H9 (cell line): Measurements from ENCODE around the gene FAM8A1. TPM values are rescaled to one million over a fixed set of nuclear protein-coding genes. Genes with fewer than 3 reads are reported as not detected.

Experiments used
- DNase-seq: peaks from one replicate; pipeline ENCODE4 v3.0.0-alpha.2; 2017
- H2AFZ ChIP-seq: one replicate; pipeline ENCODE4 v1.6.1; 2013; ENCODE audit warnings: mild to moderate bottlenecking, low read length, control low read depth, moderate library complexity
- H2AK5ac ChIP-seq: 2 replicates; pipeline ENCODE4 v1.6.1; 2013; ENCODE audit warnings: low read length, control low read depth, mixed read lengths; ENCODE audit not compliant: insufficient read length
- H2BK120ac ChIP-seq: one replicate; pipeline ENCODE4 v1.6.1; 2013; ENCODE audit warnings: low read depth, mild to moderate bottlenecking, low read length, control low read depth, inconsistent platforms; ENCODE audit not compliant: poor library complexity, severe bottlenecking
- H2BK12ac ChIP-seq: 2 replicates; pipeline ENCODE4 v1.6.1; 2013; ENCODE audit warnings: low read length, control low read depth, mixed read lengths, low read depth; ENCODE audit not compliant: insufficient read length
- H2BK15ac ChIP-seq: 2 replicates; pipeline ENCODE4 v1.6.1; 2013; ENCODE audit warnings: low read depth, low read length, control low read depth
- H2BK20ac ChIP-seq: one replicate; pipeline ENCODE4 v1.6.1; 2013; ENCODE audit warnings: low read depth, mild to moderate bottlenecking, low read length, control low read depth, inconsistent platforms; ENCODE audit not compliant: poor library complexity, severe bottlenecking
- H2BK5ac ChIP-seq: 2 replicates; pipeline ENCODE4 v1.6.1; 2013; ENCODE audit warnings: low read length, control low read depth, mixed read lengths; ENCODE audit not compliant: insufficient read length
- H3K14ac ChIP-seq: 2 replicates; pipeline ENCODE4 v1.6.1; 2013; ENCODE audit warnings: low read length, control low read depth; ENCODE audit not compliant: insufficient read depth
- H3K18ac ChIP-seq: 2 replicates; pipeline ENCODE4 v1.6.1; 2013; ENCODE audit warnings: low read depth, mild to moderate bottlenecking, mixed read lengths, low read length, control low read depth; ENCODE audit not compliant: insufficient read length
- H3K23ac ChIP-seq: 2 replicates; pipeline ENCODE4 v1.6.1; 2013; ENCODE audit warnings: low read length, control low read depth, mixed read lengths, low read depth; ENCODE audit not compliant: insufficient read length
- H3K23me2 ChIP-seq: 2 replicates; pipeline ENCODE4 v1.6.1; 2013; ENCODE audit warnings: low read depth, mild to moderate bottlenecking, mixed read lengths, low read length, control low read depth; ENCODE audit not compliant: insufficient read length, poor library complexity, severe bottlenecking
- H3K27ac ChIP-seq: 2 replicates; pipeline ENCODE4 v1.5.1; 2013; ENCODE audit warnings: low read length, control low read depth, mixed read lengths, low read depth; ENCODE audit not compliant: insufficient read length
- H3K27me3 ChIP-seq: 2 replicates; pipeline ENCODE4 v1.6.1; 2013; ENCODE audit warnings: low read length, control low read depth, inconsistent platforms; ENCODE audit not compliant: insufficient read depth
- H3K4ac ChIP-seq: 2 replicates; pipeline ENCODE4 v1.6.1; 2013; ENCODE audit warnings: low read depth, mild to moderate bottlenecking, control low read depth, inconsistent platforms, low read length, moderate library complexity
- H3K4me1 ChIP-seq: 2 replicates; pipeline ENCODE4 v1.6.1; 2013; ENCODE audit warnings: low read length, control low read depth, inconsistent platforms; ENCODE audit not compliant: insufficient read depth
- H3K4me2 ChIP-seq: 2 replicates; pipeline ENCODE4 v1.6.1; 2013; ENCODE audit warnings: low read length, control low read depth, mixed read lengths; ENCODE audit not compliant: insufficient read length, insufficient read depth
- H3K56ac ChIP-seq: 2 replicates; pipeline ENCODE4 v1.6.1; 2013; ENCODE audit warnings: low read depth, mild to moderate bottlenecking, mixed read lengths, low read length, control low read depth; ENCODE audit not compliant: insufficient read length
- H3K79me1 ChIP-seq: 2 replicates; pipeline ENCODE4 v1.6.1; 2013; ENCODE audit warnings: low read depth, mild to moderate bottlenecking, moderate library complexity, low read length, control low read depth, inconsistent platforms; ENCODE audit not compliant: insufficient read depth, poor library complexity, severe bottlenecking
- H3K79me2 ChIP-seq: 2 replicates; pipeline ENCODE4 v1.6.1; 2013; ENCODE audit warnings: low read length, control low read depth, inconsistent platforms; ENCODE audit not compliant: insufficient read depth
- H3K9ac ChIP-seq: 2 replicates; pipeline ENCODE4 v1.6.1; 2013; ENCODE audit warnings: low read length, control low read depth, mixed read lengths; ENCODE audit not compliant: insufficient read length; ENCODE audit errors: extremely low read depth
- H3K9me3 ChIP-seq: one replicate; pipeline ENCODE4 v1.6.1; 2013; ENCODE audit warnings: low read depth, low read length, inconsistent platforms; ENCODE audit not compliant: control insufficient read depth
- H3T11ph ChIP-seq: one replicate; pipeline ENCODE4 v1.6.1; 2013; ENCODE audit warnings: mild to moderate bottlenecking, low read length, control low read depth, inconsistent platforms
- H4K20me1 ChIP-seq: one replicate; pipeline ENCODE4 v1.6.1; 2013; ENCODE audit not compliant: control insufficient read depth, insufficient read length, insufficient read depth
- H4K5ac ChIP-seq: 2 replicates; pipeline ENCODE4 v1.6.1; 2013; ENCODE audit warnings: low read depth, mild to moderate bottlenecking, mixed read lengths, low read length, control low read depth; ENCODE audit not compliant: insufficient read length
- H4K8ac ChIP-seq: replicated peaks from 2 replicates; pipeline ENCODE4 v1.6.1; 2013; ENCODE audit warnings: low read length, control low read depth, mixed read lengths, low read depth; ENCODE audit not compliant: insufficient read length
- H4K91ac ChIP-seq: 2 replicates; pipeline ENCODE4 v1.6.1; 2013; ENCODE audit warnings: low read depth, mild to moderate bottlenecking, moderate library complexity, mixed read lengths, low read length, control low read depth; ENCODE audit not compliant: insufficient read length
- H3K27ac Mint-ChIP-seq, 3 experiments: 2 replicates in 2 of 3; 3 replicates in 1 of 3; pipeline ENCODE4 v1.8.0; 2020 to 2021; ENCODE audit warnings: mixed read lengths in 3 of 3, mild to moderate bottlenecking in 1 of 3, moderate library complexity in 1 of 3
- H3K27me3 Mint-ChIP-seq: 2 replicates; pipeline ENCODE4 v1.8.0; 2021; ENCODE audit warnings: low read depth, mild to moderate bottlenecking, moderate library complexity, mixed read lengths
- H3K36me3 Mint-ChIP-seq, 3 experiments: 2 replicates in 2 of 3; 3 replicates in 1 of 3; pipeline ENCODE4 v1.8.0; 2020 to 2021; ENCODE audit warnings: low read depth in 3 of 3, mixed read lengths in 3 of 3; ENCODE audit not compliant: insufficient read depth in 1 of 3
- H3K4me1 Mint-ChIP-seq, 2 experiments: 2 replicates each; pipeline ENCODE4 v1.8.0; 2020; ENCODE audit warnings: mixed read lengths in 2 of 2
- H3K4me3 Mint-ChIP-seq, 2 experiments: 2 replicates in 1 of 2; 3 replicates in 1 of 2; pipeline ENCODE4 v1.8.0; 2020 to 2021; ENCODE audit warnings: mild to moderate bottlenecking in 2 of 2, mixed read lengths in 2 of 2, moderate library complexity in 1 of 2
- H3K9me3 Mint-ChIP-seq, 2 experiments: 2 replicates in 1 of 2; 3 replicates in 1 of 2; pipeline ENCODE4 v1.8.0; 2020; ENCODE audit warnings: mild to moderate bottlenecking in 2 of 2, mixed read lengths in 2 of 2, moderate library complexity in 1 of 2
- WGBS: extraction: QIAGEN DNeasy Blood & Tissue Kit; methylation state at CpG from one replicate; pipeline ENCODE4 v1.1.7; 2013; ENCODE audit warnings: missing lambda C conversion rate, low lambda C conversion rate, mixed read lengths; ENCODE audit not compliant: insufficient read length; ENCODE audit errors: extremely low coverage; 5-methylcytosine and 5-hydroxymethylcytosine counted together
- total RNA-seq: library from RNA; stranded (reverse); gene quantifications from 2 replicates; pipeline ENCODE4 v1.2.1, GENCODE V29; 2021
- TF ChIP-seq, protein P1 (sequence below): fragments of 200-600 bp; sonication (generic); conservative IDR thresholded peaks from 3 replicates; pipeline ENCODE4 v1.8.0; 2021; ENCODE audit warnings: antibody characterized with exemption, mild to moderate bottlenecking

The FAM8A1 gene
- total RNA-seq, 1 experiment from 2014 or later, result 11.0 TPM

DNA sequence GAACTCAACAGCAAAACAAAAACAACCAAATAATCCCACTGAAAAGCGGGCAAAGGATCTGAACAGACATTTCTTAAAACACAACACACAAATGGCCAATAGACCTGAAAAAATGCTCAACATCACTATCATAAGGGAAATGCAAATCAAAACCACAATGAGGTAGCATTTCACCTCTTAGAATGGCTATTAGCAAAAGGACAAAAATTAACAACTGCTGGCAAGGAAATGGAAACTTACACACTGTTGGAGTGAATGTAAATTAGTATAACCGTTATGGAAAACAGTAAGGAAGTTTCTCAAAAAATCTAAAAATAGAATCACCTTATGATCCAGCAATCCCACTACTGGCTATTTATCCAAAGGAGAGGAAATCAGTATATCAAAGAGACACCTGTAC lies 20.9 kb downstream of the FAM8A1 start:
- peaks cover 38 to 82% (median 69%) of the 10 kb centered on the region in 3 experiments for H3K36me3 Mint-ChIP-seq
- H2BK20ac ChIP-seq, result no peak overlapping the region
- no peak overlapping the region for H3K4me3 Mint-ChIP-seq
- no peaks in the 10 kb centered on the region for H3K9me3 Mint-ChIP-seq
- H3K79me1 ChIP-seq, result no peaks in the 10 kb centered on the region
- H3K27ac Mint-ChIP-seq, result no peak overlapping the region; a peak in 1 of 7 replicates
- H3K27ac ChIP-seq, result no peak overlapping the region
- no peak overlapping the region for H3K23ac ChIP-seq
- WGBS, result no CpG with 5 or more reads among the region's 2 CpGs
- no peak overlapping the region for H2BK12ac ChIP-seq
- H4K91ac ChIP-seq, result no peak overlapping the region
- no peaks in the 10 kb centered on the region for H3K23me2 ChIP-seq
- H3K79me2 ChIP-seq, result no peaks in the 10 kb centered on the region; the same call in 1 of the 2 replicates
- TF ChIP-seq, protein P1, sequence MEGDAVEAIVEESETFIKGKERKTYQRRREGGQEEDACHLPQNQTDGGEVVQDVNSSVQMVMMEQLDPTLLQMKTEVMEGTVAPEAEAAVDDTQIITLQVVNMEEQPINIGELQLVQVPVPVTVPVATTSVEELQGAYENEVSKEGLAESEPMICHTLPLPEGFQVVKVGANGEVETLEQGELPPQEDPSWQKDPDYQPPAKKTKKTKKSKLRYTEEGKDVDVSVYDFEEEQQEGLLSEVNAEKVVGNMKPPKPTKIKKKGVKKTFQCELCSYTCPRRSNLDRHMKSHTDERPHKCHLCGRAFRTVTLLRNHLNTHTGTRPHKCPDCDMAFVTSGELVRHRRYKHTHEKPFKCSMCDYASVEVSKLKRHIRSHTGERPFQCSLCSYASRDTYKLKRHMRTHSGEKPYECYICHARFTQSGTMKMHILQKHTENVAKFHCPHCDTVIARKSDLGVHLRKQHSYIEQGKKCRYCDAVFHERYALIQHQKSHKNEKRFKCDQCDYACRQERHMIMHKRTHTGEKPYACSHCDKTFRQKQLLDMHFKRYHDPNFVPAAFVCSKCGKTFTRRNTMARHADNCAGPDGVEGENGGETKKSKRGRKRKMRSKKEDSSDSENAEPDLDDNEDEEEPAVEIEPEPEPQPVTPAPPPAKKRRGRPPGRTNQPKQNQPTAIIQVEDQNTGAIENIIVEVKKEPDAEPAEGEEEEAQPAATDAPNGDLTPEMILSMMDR, result no peak
- no peak overlapping the region for H3K14ac ChIP-seq
- no peak overlapping the region for H3K18ac ChIP-seq
- H3K9me3 ChIP-seq, result no peaks in the 10 kb centered on the region
- no peak overlapping the region for H4K5ac ChIP-seq
- no peak overlapping the region for H3K56ac ChIP-seq
- no peaks in the 10 kb centered on the region for H3K27me3 ChIP-seq
- no peak for DNase-seq
- H3K4me1 Mint-ChIP-seq, result no peaks in the 10 kb centered on the region
- no peak overlapping the region for H2BK5ac ChIP-seq
- H4K8ac ChIP-seq, result no peak overlapping the region
- H3K4me1 ChIP-seq, result no peaks in the 10 kb centered on the region
- no peak overlapping the region for H3T11ph ChIP-seq
- H3K4ac ChIP-seq, result no peak overlapping the region
- no peak overlapping the region for H2AFZ ChIP-seq
- H3K4me2 ChIP-seq, result no peak overlapping the region
- H4K20me1 ChIP-seq, result no peaks in the 10 kb centered on the region
- no peak overlapping the region for H2BK120ac ChIP-seq
- no peak overlapping the region for H2BK15ac ChIP-seq
- H3K27me3 Mint-ChIP-seq, result no peaks in the 10 kb centered on the region
- no peak overlapping the region for H2AK5ac ChIP-seq
- no peak overlapping the region for H3K9ac ChIP-seq
